HepG2 (cell line): ENCODE results near the gene PITHD1. TPM values are rescaled to one million over a fixed set of nuclear protein-coding genes. Genes with fewer than 3 reads are reported as not detected.

Source experiments
- CBFB ChIP-seq: sonication (generic); formaldehyde crosslinking; IDR thresholded peaks from 2 replicates; pipeline ENCODE4 v1.4.0; 2020; ENCODE audit warnings: missing genetic modification reagents
- KLF16 ChIP-seq, 2 experiments: sonication (generic) in 1 of 2; formaldehyde crosslinking in 1 of 2; IDR thresholded peaks; 2 replicates each; pipeline versions ENCODE4 v1.6.1 to v1.8.0; 2016 to 2023; ENCODE audit warnings: missing genetic modification reagents in 2 of 2, missing compliant biosample characterization in 1 of 2
- PHF8 ChIP-seq: sonication (generic); formaldehyde crosslinking; IDR thresholded peaks from 2 replicates; pipeline ENCODE4 v1.5.0; 2020; ENCODE audit warnings: missing genetic modification reagents
- RBM22 ChIP-seq: fragments of 200-400 bp; formaldehyde crosslinking; optimal IDR thresholded peaks from 2 replicates; pipeline ENCODE3; 2017; ENCODE audit warnings: mild to moderate bottlenecking, low read length, moderate library complexity
- SP2 ChIP-seq: sonication (generic); formaldehyde crosslinking; IDR thresholded peaks from 2 replicates; pipeline ENCODE4 v1.5.1; 2020; ENCODE audit warnings: mild to moderate bottlenecking, missing genetic modification reagents
- ZNF274 ChIP-seq: sonication (generic); formaldehyde crosslinking; IDR thresholded peaks from 2 replicates; pipeline ENCODE4 v1.5.1; 2020; ENCODE audit warnings: mild to moderate bottlenecking, missing genetic modification reagents
- polyA plus RNA-seq, 8 experiments: library from polyadenylated mRNA; depleted of rRNA in 3 of 8; stranded (reverse) in 7 of 8; unstranded in 1 of 8; fragments of >200 nt; fragmentation: Illumina TruSeq in 4 of 8; extraction: Trizol in 4 of 8; gene quantifications; 2 replicates each; pipeline versions ENCODE4 v1.2.1 to v1.2.3, GENCODE V29; 2011 to 2016; ENCODE audit warnings: low read depth in 4 of 8, missing spikeins in 1 of 8, mixed read lengths in 1 of 8; ENCODE audit not compliant: insufficient read depth in 1 of 8
- total RNA-seq, 5 experiments: library from RNA; depleted of rRNA; stranded (reverse); fragments of >200 nt; fragmentation: Illumina TruSeq; extraction: Trizol; gene quantifications; 2 replicates each; pipeline ENCODE4 v1.2.3, GENCODE V29; 2016; ENCODE audit warnings: low read depth in 1 of 5
- TF ChIP-seq, protein P1 (sequence below), 2 experiments: sonication (generic) in 1 of 2; formaldehyde crosslinking in 1 of 2; IDR thresholded peaks; 2 replicates each; pipeline versions ENCODE4 v1.6.1 to v1.9.0; 2014 to 2022; ENCODE audit warnings: antibody characterized with exemption in 1 of 2, borderline replicate concordance in 1 of 2, inconsistent platforms in 1 of 2, low read depth in 1 of 2, missing genetic modification reagents in 1 of 2
- TF ChIP-seq, protein P2 (sequence below): sonication (generic); formaldehyde crosslinking; IDR thresholded peaks from 2 replicates; pipeline ENCODE4 v1.9.0; 2021; ENCODE audit warnings: missing genetic modification reagents, borderline replicate concordance
- TF ChIP-seq, protein P3 (sequence below): sonication (generic); IDR thresholded peaks from 2 replicates; pipeline ENCODE4 v1.6.1; 2016; ENCODE audit warnings: low read depth, borderline replicate concordance
- TF ChIP-seq, protein P4 (sequence below): IDR thresholded peaks from 2 replicates; pipeline ENCODE4 v1.6.1; 2012; ENCODE audit warnings: inconsistent platforms
- TF ChIP-seq, protein P5 (sequence below): sonication (generic); formaldehyde crosslinking; IDR thresholded peaks from 2 replicates; pipeline ENCODE4 v1.4.0; 2020; ENCODE audit warnings: missing genetic modification reagents

Gene PITHD1
- total and polyA plus RNA-seq, 2 of the 13 experiments (the other 11 are each of a cell fraction or from before 2014, with no cell fraction given): 28.0 to 37.3 TPM

DNA sequence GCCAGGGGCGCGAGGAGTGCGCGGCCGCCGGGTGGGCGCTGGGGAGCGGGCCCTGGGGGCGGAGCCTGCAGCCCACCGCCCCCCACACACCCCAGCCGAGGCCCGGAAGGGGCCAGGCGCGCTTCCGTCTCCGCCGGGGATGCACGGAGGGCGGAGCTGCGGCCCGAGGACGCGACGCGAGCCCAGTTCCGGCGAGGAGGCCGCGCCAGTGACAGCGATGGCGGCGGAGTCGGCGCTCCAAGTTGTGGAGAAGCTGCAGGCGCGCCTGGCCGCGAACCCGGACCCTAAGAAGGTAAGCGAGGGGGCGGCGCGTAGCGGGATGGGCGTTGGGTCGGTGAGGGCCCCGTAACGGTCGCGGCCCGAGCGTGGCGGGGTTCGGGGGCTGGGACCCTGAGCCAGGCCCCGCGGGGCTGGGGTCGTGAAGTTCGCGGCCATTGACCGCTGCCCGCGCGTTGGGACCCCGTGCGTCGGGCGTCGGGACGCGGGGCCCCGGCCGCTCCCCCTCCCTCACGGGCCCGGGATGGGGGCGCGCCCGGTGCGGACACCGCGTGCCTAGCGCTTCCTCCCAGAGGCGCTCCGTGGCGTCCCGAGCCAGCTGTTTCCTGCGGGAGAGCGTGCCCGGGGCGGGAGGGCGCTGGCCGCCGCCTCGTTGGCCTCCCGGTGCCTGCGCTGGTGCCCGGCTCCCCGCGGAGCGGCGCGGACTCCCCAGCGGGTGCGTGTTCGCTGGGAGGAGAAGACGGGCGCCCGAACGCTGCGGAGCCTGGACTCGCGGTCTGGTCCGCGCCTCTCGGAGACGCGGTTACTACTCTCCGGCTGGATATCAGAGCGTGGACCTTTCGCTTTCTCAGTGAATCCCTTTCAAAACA, 34.7 kb upstream of the PITHD1 start, which contains the start of gene ELOA (continued):
- TF ChIP-seq, protein P1, sequence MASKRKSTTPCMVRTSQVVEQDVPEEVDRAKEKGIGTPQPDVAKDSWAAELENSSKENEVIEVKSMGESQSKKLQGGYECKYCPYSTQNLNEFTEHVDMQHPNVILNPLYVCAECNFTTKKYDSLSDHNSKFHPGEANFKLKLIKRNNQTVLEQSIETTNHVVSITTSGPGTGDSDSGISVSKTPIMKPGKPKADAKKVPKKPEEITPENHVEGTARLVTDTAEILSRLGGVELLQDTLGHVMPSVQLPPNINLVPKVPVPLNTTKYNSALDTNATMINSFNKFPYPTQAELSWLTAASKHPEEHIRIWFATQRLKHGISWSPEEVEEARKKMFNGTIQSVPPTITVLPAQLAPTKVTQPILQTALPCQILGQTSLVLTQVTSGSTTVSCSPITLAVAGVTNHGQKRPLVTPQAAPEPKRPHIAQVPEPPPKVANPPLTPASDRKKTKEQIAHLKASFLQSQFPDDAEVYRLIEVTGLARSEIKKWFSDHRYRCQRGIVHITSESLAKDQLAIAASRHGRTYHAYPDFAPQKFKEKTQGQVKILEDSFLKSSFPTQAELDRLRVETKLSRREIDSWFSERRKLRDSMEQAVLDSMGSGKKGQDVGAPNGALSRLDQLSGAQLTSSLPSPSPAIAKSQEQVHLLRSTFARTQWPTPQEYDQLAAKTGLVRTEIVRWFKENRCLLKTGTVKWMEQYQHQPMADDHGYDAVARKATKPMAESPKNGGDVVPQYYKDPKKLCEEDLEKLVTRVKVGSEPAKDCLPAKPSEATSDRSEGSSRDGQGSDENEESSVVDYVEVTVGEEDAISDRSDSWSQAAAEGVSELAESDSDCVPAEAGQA (IDR thresholded peaks at IDR 0.05; ENCODE audit: low read depth): 0 out of 2 replicates have a peak, but pooled peaks have one; percentile 26
- TF ChIP-seq, protein P1 (CRISPR knock-in tag; IDR thresholded peaks at IDR 0.05; ENCODE audit: borderline replicate concordance): no peak
- TF ChIP-seq PHF8 (CRISPR knock-in tag) (peak; percentile 99), KLF16 (CRISPR knock-in tag; IDR thresholded peaks at IDR 0.05) (peak in 1 of 2 experiments; percentile 83; a peak in 2 of 4 replicates), CBFB (CRISPR knock-in tag) (peak; percentile 67; the same call in 1 of the 2 replicates), ZNF274 (CRISPR knock-in tag) (peak; percentile 83), SP2 (CRISPR knock-in tag) (peak; percentile 49; the same call in 1 of the 2 replicates), RBM22 (peak; percentile 37)
- TF ChIP-seq, protein P2, sequence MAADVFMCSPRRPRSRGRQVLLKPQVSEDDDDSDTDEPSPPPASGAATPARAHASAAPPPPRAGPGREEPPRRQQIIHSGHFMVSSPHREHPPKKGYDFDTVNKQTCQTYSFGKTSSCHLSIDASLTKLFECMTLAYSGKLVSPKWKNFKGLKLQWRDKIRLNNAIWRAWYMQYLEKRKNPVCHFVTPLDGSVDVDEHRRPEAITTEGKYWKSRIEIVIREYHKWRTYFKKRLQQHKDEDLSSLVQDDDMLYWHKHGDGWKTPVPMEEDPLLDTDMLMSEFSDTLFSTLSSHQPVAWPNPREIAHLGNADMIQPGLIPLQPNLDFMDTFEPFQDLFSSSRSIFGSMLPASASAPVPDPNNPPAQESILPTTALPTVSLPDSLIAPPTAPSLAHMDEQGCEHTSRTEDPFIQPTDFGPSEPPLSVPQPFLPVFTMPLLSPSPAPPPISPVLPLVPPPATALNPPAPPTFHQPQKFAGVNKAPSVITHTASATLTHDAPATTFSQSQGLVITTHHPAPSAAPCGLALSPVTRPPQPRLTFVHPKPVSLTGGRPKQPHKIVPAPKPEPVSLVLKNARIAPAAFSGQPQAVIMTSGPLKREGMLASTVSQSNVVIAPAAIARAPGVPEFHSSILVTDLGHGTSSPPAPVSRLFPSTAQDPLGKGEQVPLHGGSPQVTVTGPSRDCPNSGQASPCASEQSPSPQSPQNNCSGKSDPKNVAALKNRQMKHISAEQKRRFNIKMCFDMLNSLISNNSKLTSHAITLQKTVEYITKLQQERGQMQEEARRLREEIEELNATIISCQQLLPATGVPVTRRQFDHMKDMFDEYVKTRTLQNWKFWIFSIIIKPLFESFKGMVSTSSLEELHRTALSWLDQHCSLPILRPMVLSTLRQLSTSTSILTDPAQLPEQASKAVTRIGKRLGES: no peak
- TF ChIP-seq, protein P3, sequence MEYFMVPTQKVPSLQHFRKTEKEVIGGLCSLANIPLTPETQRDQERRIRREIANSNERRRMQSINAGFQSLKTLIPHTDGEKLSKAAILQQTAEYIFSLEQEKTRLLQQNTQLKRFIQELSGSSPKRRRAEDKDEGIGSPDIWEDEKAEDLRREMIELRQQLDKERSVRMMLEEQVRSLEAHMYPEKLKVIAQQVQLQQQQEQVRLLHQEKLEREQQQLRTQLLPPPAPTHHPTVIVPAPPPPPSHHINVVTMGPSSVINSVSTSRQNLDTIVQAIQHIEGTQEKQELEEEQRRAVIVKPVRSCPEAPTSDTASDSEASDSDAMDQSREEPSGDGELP: peak; percentile 86; the same call in 1 of the 2 replicates
- TF ChIP-seq, protein P4, sequence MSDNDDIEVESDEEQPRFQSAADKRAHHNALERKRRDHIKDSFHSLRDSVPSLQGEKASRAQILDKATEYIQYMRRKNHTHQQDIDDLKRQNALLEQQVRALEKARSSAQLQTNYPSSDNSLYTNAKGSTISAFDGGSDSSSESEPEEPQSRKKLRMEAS: peak; percentile 67
- TF ChIP-seq, protein P5, sequence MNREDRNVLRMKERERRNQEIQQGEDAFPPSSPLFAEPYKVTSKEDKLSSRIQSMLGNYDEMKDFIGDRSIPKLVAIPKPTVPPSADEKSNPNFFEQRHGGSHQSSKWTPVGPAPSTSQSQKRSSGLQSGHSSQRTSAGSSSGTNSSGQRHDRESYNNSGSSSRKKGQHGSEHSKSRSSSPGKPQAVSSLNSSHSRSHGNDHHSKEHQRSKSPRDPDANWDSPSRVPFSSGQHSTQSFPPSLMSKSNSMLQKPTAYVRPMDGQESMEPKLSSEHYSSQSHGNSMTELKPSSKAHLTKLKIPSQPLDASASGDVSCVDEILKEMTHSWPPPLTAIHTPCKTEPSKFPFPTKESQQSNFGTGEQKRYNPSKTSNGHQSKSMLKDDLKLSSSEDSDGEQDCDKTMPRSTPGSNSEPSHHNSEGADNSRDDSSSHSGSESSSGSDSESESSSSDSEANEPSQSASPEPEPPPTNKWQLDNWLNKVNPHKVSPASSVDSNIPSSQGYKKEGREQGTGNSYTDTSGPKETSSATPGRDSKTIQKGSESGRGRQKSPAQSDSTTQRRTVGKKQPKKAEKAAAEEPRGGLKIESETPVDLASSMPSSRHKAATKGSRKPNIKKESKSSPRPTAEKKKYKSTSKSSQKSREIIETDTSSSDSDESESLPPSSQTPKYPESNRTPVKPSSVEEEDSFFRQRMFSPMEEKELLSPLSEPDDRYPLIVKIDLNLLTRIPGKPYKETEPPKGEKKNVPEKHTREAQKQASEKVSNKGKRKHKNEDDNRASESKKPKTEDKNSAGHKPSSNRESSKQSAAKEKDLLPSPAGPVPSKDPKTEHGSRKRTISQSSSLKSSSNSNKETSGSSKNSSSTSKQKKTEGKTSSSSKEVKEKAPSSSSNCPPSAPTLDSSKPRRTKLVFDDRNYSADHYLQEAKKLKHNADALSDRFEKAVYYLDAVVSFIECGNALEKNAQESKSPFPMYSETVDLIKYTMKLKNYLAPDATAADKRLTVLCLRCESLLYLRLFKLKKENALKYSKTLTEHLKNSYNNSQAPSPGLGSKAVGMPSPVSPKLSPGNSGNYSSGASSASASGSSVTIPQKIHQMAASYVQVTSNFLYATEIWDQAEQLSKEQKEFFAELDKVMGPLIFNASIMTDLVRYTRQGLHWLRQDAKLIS (CRISPR knock-in tag): no peak
